Endothelial cell of umbilical vein (primary cell): ENCODE results near the gene POLE. TPM values are rescaled to one million over a fixed set of nuclear protein-coding genes. Genes with fewer than 3 reads are reported as not detected.

ENCODE experiments used
- BruUV-seq: library from RNA; stranded (reverse); fragments of 400-500 nt; replicated peaks from 2 replicates; lab custom pipeline; 2021; lab: Mats Ljungman, UMichigan
- CTCF ChIA-PET: fragments of 300-600, 350-600 bp; sonication (Branson Sonifier 250); formaldehyde crosslinking; loops from one replicate; lab custom pipeline; 2021; ENCODE audit warnings: antibody characterized with exemption, inconsistent platforms; lab: Charles Lee
- POLR2A ChIA-PET: fragments of 300-600, 350-600 bp; sonication (Branson Sonifier 250); formaldehyde crosslinking; loops from one replicate; lab custom pipeline; 2021; ENCODE audit warnings: antibody characterized with exemption, inconsistent platforms; lab: Charles Lee
- DNase-seq: peaks from one replicate; pipeline ENCODE4 v3.0.0-alpha.2; 2011; ENCODE audit warnings: low read depth, low spot score
- FAIRE-seq: peaks from 2 replicates; lab custom pipeline; 2011; peaks lifted over from hg19 to GRCh38; lab: Jason Lieb, UNC
- H2AFZ ChIP-seq: 2 replicates; pipeline ENCODE4 v1.6.0; 2012; ENCODE audit warnings: low read depth, low read length, control low read depth, inconsistent platforms
- H3K27ac ChIP-seq: 2 replicates; pipeline ENCODE4 v1.5.1; 2011; ENCODE audit warnings: low read depth, mild to moderate bottlenecking, control low read depth, low read length, moderate library complexity; ENCODE audit not compliant: insufficient read depth
- H3K27me3 ChIP-seq, 2 experiments: 2 replicates each; pipeline versions ENCODE4 v1.6.0 to v1.6.1; 2011; ENCODE audit warnings: low read length in 2 of 2, mixed read lengths in 1 of 2; ENCODE audit not compliant: control insufficient read depth in 2 of 2, insufficient read depth in 2 of 2
- H3K36me3 ChIP-seq, 2 experiments: 2 replicates in 1 of 2; 3 replicates in 1 of 2; pipeline ENCODE4 v1.5.1; 2011; ENCODE audit warnings: low read length in 2 of 2, mild to moderate bottlenecking in 1 of 2, moderate library complexity in 1 of 2; ENCODE audit not compliant: control insufficient read depth in 2 of 2, insufficient read depth in 2 of 2; ENCODE audit errors: extremely low read depth in 1 of 2
- H3K4me1 ChIP-seq: 3 replicates; pipeline ENCODE4 v1.5.1; 2011; ENCODE audit warnings: mild to moderate bottlenecking, low read length; ENCODE audit not compliant: control insufficient read depth, insufficient read depth; ENCODE audit errors: extremely low read depth
- H3K4me2 ChIP-seq: 2 replicates; pipeline ENCODE4 v1.6.1; 2011; ENCODE audit warnings: low read length, control low read depth, mixed read lengths; ENCODE audit not compliant: insufficient read depth
- H3K4me3 ChIP-seq, 3 experiments: fragments of 200-600 bp in 1 of 3; sonication (generic), shearing (Covaris generic) in 1 of 3; replicated peaks in 1 of 3; 2 replicates each; pipeline ENCODE4 v1.5.1; 2011 to 2016; ENCODE audit warnings: control low read depth in 3 of 3, low read length in 3 of 3, mild to moderate bottlenecking in 2 of 3, inconsistent platforms in 1 of 3, low read depth in 1 of 3, moderate library complexity in 1 of 3; ENCODE audit not compliant: insufficient read depth in 1 of 3
- H3K79me2 ChIP-seq: 2 replicates; pipeline ENCODE4 v1.6.0; 2012; ENCODE audit warnings: low read length, inconsistent platforms; ENCODE audit not compliant: control insufficient read depth, insufficient read depth
- H3K9ac ChIP-seq: replicated peaks from 2 replicates; pipeline ENCODE3; 2011; ENCODE audit warnings: low read length, control low read depth; ENCODE audit not compliant: insufficient read depth; ENCODE audit errors: extremely low read depth
- H3K9me1 ChIP-seq: replicated peaks from 3 replicates; pipeline ENCODE4 v1.6.0; 2011; ENCODE audit warnings: mild to moderate bottlenecking, low read length; ENCODE audit not compliant: control insufficient read depth, insufficient read depth; ENCODE audit errors: extremely low read depth
- H3K9me3 ChIP-seq: replicated peaks from 2 replicates; pipeline ENCODE4 v1.5.1; 2012; ENCODE audit warnings: low read length, inconsistent platforms; ENCODE audit not compliant: control insufficient read depth, insufficient read depth
- H4K20me1 ChIP-seq: replicated peaks from 2 replicates; pipeline ENCODE3; 2011; ENCODE audit warnings: mild to moderate bottlenecking, low read length; ENCODE audit not compliant: control insufficient read depth, insufficient read depth; ENCODE audit errors: extremely low read depth
- CTCF ChIP-seq, 2 donors: IDR thresholded peaks; 1 replicate in 1 of 2; 2 replicates in 1 of 2; pipeline ENCODE4 v1.5.1; 2011; ENCODE audit warnings: low read length in 2 of 2, mild to moderate bottlenecking in 2 of 2, moderate library complexity in 2 of 2, control low read depth in 1 of 2, inconsistent platforms in 1 of 2, low read depth in 1 of 2; ENCODE audit not compliant: insufficient read depth in 1 of 2; ENCODE audit errors: extremely low read depth in 1 of 2
- EZH2 ChIP-seq: IDR thresholded peaks from 2 replicates; pipeline ENCODE4 v1.6.1; 2012; ENCODE audit warnings: borderline replicate concordance, low read depth, mild to moderate bottlenecking, moderate library complexity, low read length, inconsistent platforms; ENCODE audit not compliant: severe bottlenecking
- FOS ChIP-seq: IDR thresholded peaks from 2 replicates; pipeline ENCODE4 v1.6.1; 2011; ENCODE audit warnings: mild to moderate bottlenecking, low read length, moderate library complexity, borderline replicate concordance; ENCODE audit not compliant: insufficient read depth
- GATA2 ChIP-seq: IDR thresholded peaks from 2 replicates; pipeline ENCODE4 v1.7.0; 2011; ENCODE audit warnings: low read depth, mild to moderate bottlenecking, moderate library complexity, mixed read lengths, low read length; ENCODE audit not compliant: insufficient read length, insufficient read depth
- JUN ChIP-seq: IDR thresholded peaks from 2 replicates; pipeline ENCODE4 v1.6.1; 2011; ENCODE audit warnings: borderline replicate concordance, low read depth; ENCODE audit not compliant: insufficient read length, insufficient read depth
- MAX ChIP-seq: IDR thresholded peaks from 2 replicates; pipeline ENCODE4 v1.6.1; 2011; ENCODE audit not compliant: insufficient read depth, insufficient read length
- MYC ChIP-seq: IDR thresholded peaks from one replicate; pipeline ENCODE4 v1.6.1; 2011; ENCODE audit warnings: mild to moderate bottlenecking, low read depth, low read length
- POLR2A ChIP-seq: IDR thresholded peaks from 2 replicates; pipeline ENCODE4 v1.6.1; 2012; ENCODE audit warnings: low read depth, mild to moderate bottlenecking, control low read depth, low read length
- POLR2AphosphoS5 ChIP-seq: IDR thresholded peaks from 2 replicates; pipeline ENCODE4 v1.6.1; 2012; ENCODE audit warnings: low read depth, mild to moderate bottlenecking, control low read depth, low read length, moderate library complexity; ENCODE audit not compliant: insufficient read depth
- dilution Hi-C: fragments of 300-500 bp; cut with MboI; formaldehyde crosslinking; loops from one replicate; pipeline ENCODE4 v1.15.0; 2019; ENCODE audit warnings: low sequenced_read_pairs; ENCODE audit not compliant: extremely low pct_ligation_motif_present
- intact Hi-C: fragments of 100-400 bp; cut with micrococcal nuclease; formaldehyde crosslinking; loops from one replicate; pipeline ENCODE4 v1.10.0; 2022
- polyA plus RNA-seq, 4 experiments: library from polyadenylated mRNA; depleted of rRNA in 3 of 4; stranded (reverse) in 3 of 4; unstranded in 1 of 4; fragments of >200 nt; gene quantifications; 2 replicates each; pipeline versions ENCODE4 v1.2.1 to v1.2.3, GENCODE V29; 2011 to 2012; ENCODE audit warnings: missing spikeins in 1 of 4
- total RNA-seq: library from RNA; stranded (reverse); gene quantifications from 2 replicates; pipeline ENCODE4 v1.2.3, GENCODE V29; 2021

The POLE gene
- total and polyA plus RNA-seq, 2 donors (not counting 3 experiments of a cell fraction or from before 2014, with no cell fraction given) = 22.9 to 82.7 TPM

DNA sequence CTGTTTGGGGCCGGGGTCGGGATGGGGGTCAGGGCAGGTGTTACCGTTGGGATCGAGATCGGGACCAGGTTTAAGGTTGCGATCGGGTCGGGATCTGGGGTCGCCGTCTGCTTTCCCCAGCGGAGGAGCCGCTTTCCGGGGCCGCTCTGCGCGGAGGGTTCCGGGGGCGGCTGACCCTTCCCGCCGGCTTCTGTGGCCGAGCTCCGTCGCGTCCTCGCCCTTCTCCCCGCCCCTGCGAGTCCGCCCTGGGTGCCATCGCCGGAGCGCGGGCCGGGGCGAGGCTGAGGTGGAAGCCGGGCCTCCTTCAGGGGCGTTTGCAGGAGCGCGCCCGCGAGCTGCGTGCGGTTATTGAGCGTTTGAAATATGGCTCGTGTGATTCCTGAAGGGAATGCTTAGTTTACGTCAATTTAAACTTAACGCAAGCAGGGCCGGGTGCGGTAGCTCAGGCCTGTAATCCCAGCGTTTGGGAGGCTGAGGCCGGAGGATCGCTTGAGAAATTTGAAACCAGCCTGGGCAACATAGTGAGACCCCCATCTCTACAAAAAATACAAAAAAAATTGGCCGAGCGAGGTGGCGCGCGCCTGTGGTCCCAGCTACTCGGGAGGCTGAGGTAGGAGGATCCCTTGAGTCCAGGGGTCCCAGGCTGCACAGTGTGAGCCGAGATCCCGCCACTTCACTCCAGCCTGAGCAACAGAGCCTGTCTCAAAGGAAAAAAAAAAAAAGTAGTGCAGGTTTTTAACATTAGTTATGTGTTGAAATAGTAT, 24.1 kb upstream of the POLE start:
- no peak for TF ChIP-seq EZH2
- no peak for TF ChIP-seq FOS
- TF ChIP-seq POLR2A = no peak
- TF ChIP-seq MYC = no peak
- no peak for TF ChIP-seq CTCF (IDR thresholded peaks at IDR 0.05; ENCODE audit: extremely low read depth in 1 of 2, insufficient read depth in 1 of 2, low read depth in 1 of 2, low read length in 2 of 2)
- no peak for TF ChIP-seq JUN
- TF ChIP-seq MAX = no peak
- TF ChIP-seq POLR2AphosphoS5 = no peak
- no peak for TF ChIP-seq GATA2
- Histone ChIP-seq H4K20me1 (no peaks in the 10 kb centered on the region), H3K27ac (no peak overlapping the region), H3K9me3 (no peaks in the 10 kb centered on the region), H3K36me3 (peaks cover 0 to 7% of the 10 kb centered on the region in 2 experiments), H3K9ac (peak overlapping the region; percentile 58), H3K4me1 (peaks cover 5% of the 10 kb centered on the region), H2AFZ (peak overlapping the region; percentile 86), H3K27me3 (no peaks in the 10 kb centered on the region), H3K9me1 (no peaks in the 10 kb centered on the region), H3K4me3 (peak overlapping the region; percentile 75 to 97 (median 97)), H3K4me2 (peak overlapping the region; percentile 89), H3K79me2 (peaks cover 40% of the 10 kb centered on the region)
- BruUV-seq = no TSS peak
- CTCF ChIA-PET = no interaction called here
- dilution Hi-C loops = no loop called here
- POLR2A ChIA-PET = no interaction called here
- peak; percentile 73 for FAIRE-seq
- intact Hi-C loops = loop anchor here (2.0 kb wide), 1 partner anchor 52 kb away; no protein-coding TSS in a partner anchor
- peak; percentile 40 for DNase-seq
